Duodenal mucosa (tissue), 2 donors: ENCODE data around the gene RICTOR.

Experiments
- H3K27ac ChIP-seq: one replicate; pipeline ENCODE4 v1.7.0; 2013; ENCODE audit warnings: low read depth, low read length
- H3K27me3 ChIP-seq, 2 donors: one replicate each; pipeline ENCODE4 v1.7.0; 2013; ENCODE audit warnings: low read length in 2 of 2, control low read depth in 1 of 2; ENCODE audit not compliant: insufficient read depth in 2 of 2, control insufficient read depth in 1 of 2
- H3K36me3 ChIP-seq, 2 donors: one replicate each; pipeline ENCODE4 v1.7.0; 2013; ENCODE audit warnings: low read length in 2 of 2, control low read depth in 1 of 2; ENCODE audit not compliant: insufficient read depth in 2 of 2, control insufficient read depth in 1 of 2
- H3K4me1 ChIP-seq, 2 donors: one replicate each; pipeline ENCODE4 v1.7.0; 2013; ENCODE audit warnings: low read length in 2 of 2, control low read depth in 1 of 2; ENCODE audit not compliant: insufficient read depth in 2 of 2, control insufficient read depth in 1 of 2
- H3K4me3 ChIP-seq, 2 donors: one replicate each; pipeline ENCODE4 v1.7.0; 2013; ENCODE audit warnings: low read length in 2 of 2, low read depth in 1 of 2
- H3K9ac ChIP-seq, 2 donors: one replicate each; pipeline ENCODE4 v1.7.0; 2013; ENCODE audit warnings: low read length in 2 of 2, low read depth in 1 of 2
- H3K9me3 ChIP-seq, 2 donors: one replicate each; pipeline ENCODE4 v1.7.0; 2013; ENCODE audit warnings: low read length in 2 of 2, control low read depth in 1 of 2; ENCODE audit not compliant: control insufficient read depth in 1 of 2

The RICTOR gene

GRCh38 chr5:39076757-39077728 lies 2.8 kb upstream of the RICTOR start:
- Histone ChIP-seq H3K4me3 (no peak overlapping the region), H3K9ac (no peak overlapping the region), H3K36me3 (no peaks in the 10 kb centered on the region), H3K4me1 (peaks cover 13 to 18% of the 10 kb centered on the region in 2 donors), H3K9me3 (no peaks in the 10 kb centered on the region), H3K27me3 (no peaks in the 10 kb centered on the region), H3K27ac (no peak overlapping the region)

GRCh38 chr5:39076101-39076756 lies 2.0 kb upstream of the RICTOR start:
- no peak overlapping the region for H3K4me3 ChIP-seq
- no peaks in the 10 kb centered on the region for H3K27me3 ChIP-seq
- H3K36me3 ChIP-seq = no peaks in the 10 kb centered on the region
- H3K4me1 ChIP-seq = peaks cover 16 to 19% of the 10 kb centered on the region in 2 donors
- no peaks in the 10 kb centered on the region for H3K9me3 ChIP-seq
- no peak overlapping the region for H3K27ac ChIP-seq
- no peak overlapping the region for H3K9ac ChIP-seq

GRCh38 chr5:39073767-39074016 lies 507 bp downstream of the RICTOR start:
- Histone ChIP-seq H3K36me3 (peaks cover 0 to 2% of the 10 kb centered on the region in 2 donors), H3K27me3 (no peaks in the 10 kb centered on the region), H3K4me3 (peak overlapping the region; percentile 95 to 97), H3K4me1 (peaks cover 16 to 19% of the 10 kb centered on the region in 2 donors), H3K27ac (peak overlapping the region; percentile 97), H3K9me3 (no peaks in the 10 kb centered on the region), H3K9ac (peak overlapping the region; percentile 82 to 92)

- H3K4me1 ChIP-seq = peaks cover 16 to 19% of the 10 kb centered on the region in 2 donors
- H3K9ac ChIP-seq = peak overlapping the region; percentile 82 to 92
- H3K4me3 ChIP-seq = peak overlapping the region; percentile 95 to 97
- H3K27ac ChIP-seq = peak overlapping the region; percentile 97
- peaks cover 0 to 7% of the 10 kb centered on the region in 2 donors for H3K36me3 ChIP-seq
- H3K27me3 ChIP-seq = no peaks in the 10 kb centered on the region
- H3K9me3 ChIP-seq = no peaks in the 10 kb centered on the region
These were observed 1.1 kb downstream of the RICTOR start for GRCh38 chr5:39072925-39073766.

DNA sequence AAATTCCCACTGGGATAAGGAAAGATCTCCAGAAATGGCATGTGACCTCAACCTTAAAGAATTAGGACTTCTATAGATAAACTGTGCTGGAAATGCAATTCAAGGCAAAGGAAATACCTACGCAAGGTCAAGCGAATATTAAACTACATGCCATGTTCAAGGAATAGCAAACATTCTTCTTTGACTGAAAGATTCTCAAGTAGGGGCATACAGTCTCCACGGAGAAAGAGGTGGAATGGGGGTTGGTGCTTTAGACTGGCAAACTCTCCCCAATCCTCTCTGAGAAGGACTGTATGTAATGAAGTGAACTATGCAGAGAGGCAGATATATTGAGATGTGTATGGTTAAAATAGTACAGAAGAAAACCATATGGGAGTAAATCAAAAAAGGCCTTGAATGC lies 6.1 kb downstream of the RICTOR start:
- Histone ChIP-seq H3K9ac (no peak overlapping the region), H3K4me3 (no peak overlapping the region), H3K4me1 (peaks cover 15 to 16% of the 10 kb centered on the region in 2 donors), H3K9me3 (peaks cover 3 to 6% of the 10 kb centered on the region in 2 donors), H3K36me3 (peaks cover 9 to 11% of the 10 kb centered on the region in 2 donors), H3K27ac (no peak overlapping the region), H3K27me3 (no peaks in the 10 kb centered on the region)

GRCh38 chr5:39064450-39064849 lies 9.7 kb downstream of the RICTOR start:
- no peak overlapping the region for H3K27ac ChIP-seq
- peaks cover 9 to 11% of the 10 kb centered on the region in 2 donors for H3K36me3 ChIP-seq
- no peak overlapping the region for H3K9ac ChIP-seq
- H3K27me3 ChIP-seq = no peaks in the 10 kb centered on the region
- no peak overlapping the region for H3K4me3 ChIP-seq
- peaks cover 3 to 6% of the 10 kb centered on the region in 2 donors for H3K9me3 ChIP-seq
- H3K4me1 ChIP-seq = peaks cover 13 to 15% of the 10 kb centered on the region in 2 donors

DNA sequence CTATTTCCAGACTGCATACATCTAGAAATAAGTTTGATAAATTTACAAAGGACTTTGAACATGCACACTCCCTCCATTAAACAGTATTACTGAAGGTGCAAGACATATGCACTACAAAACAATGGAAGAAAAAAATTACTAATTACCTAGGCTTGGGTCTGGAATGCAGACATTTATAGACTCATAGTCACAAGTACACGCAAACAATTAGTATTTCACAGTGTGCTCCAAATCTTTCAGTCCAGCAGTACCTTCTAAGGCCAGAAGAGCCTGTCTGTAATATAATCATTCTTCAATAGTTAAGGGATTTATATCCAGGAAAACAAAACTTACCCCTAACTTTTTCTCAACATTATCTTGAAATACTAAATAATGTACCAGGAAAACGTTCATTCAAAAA lies 11.2 kb downstream of the RICTOR start:
- peaks cover under 1 to 11% of the 10 kb centered on the region in 2 donors for H3K36me3 ChIP-seq
- no peak overlapping the region for H3K27ac ChIP-seq
- peaks cover 13 to 19% of the 10 kb centered on the region in 2 donors for H3K4me1 ChIP-seq
- H3K9ac ChIP-seq = no peak overlapping the region
- H3K9me3 ChIP-seq = peaks cover 3 to 6% of the 10 kb centered on the region in 2 donors
- no peaks in the 10 kb centered on the region for H3K27me3 ChIP-seq
- no peak overlapping the region for H3K4me3 ChIP-seq

DNA sequence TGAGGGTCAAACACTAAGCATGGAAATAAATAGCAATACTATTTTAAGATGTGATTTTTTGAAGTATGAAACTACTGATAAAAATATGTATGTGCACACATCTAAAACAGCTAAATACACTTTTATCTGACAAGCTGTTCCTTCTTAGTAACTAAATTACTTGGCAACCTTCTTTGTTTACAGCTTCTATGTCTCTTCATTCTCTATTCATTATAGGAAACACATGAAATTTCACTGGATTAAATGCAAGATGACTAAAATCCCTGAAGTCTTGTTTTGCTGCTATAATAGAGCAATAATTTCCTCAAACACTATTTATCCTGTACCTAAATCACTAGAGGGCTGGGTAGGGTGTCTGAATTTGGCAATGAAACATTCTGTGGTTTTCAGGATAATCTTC lies 11.7 kb downstream of the RICTOR start:
- H3K4me3 ChIP-seq = no peak overlapping the region
- H3K27ac ChIP-seq = no peak overlapping the region
- peaks cover 3 to 6% of the 10 kb centered on the region in 2 donors for H3K9me3 ChIP-seq
- peaks cover 13 to 19% of the 10 kb centered on the region in 2 donors for H3K4me1 ChIP-seq
- no peak overlapping the region for H3K9ac ChIP-seq
- no peaks in the 10 kb centered on the region for H3K27me3 ChIP-seq
- peaks cover 0 to 11% of the 10 kb centered on the region in 2 donors for H3K36me3 ChIP-seq

- H3K4me1 ChIP-seq = peaks cover 13 to 19% of the 10 kb centered on the region in 2 donors
- no peak overlapping the region for H3K9ac ChIP-seq
- peaks cover 3 to 6% of the 10 kb centered on the region in 2 donors for H3K9me3 ChIP-seq
- no peak overlapping the region for H3K4me3 ChIP-seq
- no peaks in the 10 kb centered on the region for H3K27me3 ChIP-seq
- peaks cover 0 to 10% of the 10 kb centered on the region in 2 donors for H3K36me3 ChIP-seq
- no peak overlapping the region for H3K27ac ChIP-seq
These were observed 12.1 kb downstream of the RICTOR start for GRCh38 chr5:39062104-39062503.
